Activated naive CD8-positive, alpha-beta T cell (primary cell): ENCODE results near the gene DNAH3.

Experiments used
- H3K27ac Mint-ChIP-seq: one replicate; pipeline ENCODE4 v1.8.0; 2021; ENCODE audit warnings: mixed read lengths
- H3K27me3 Mint-ChIP-seq: one replicate; pipeline ENCODE4 v1.8.0; 2021; ENCODE audit warnings: mixed read lengths
- H3K36me3 Mint-ChIP-seq: one replicate; pipeline ENCODE4 v1.8.0; 2021; ENCODE audit warnings: mixed read lengths
- H3K4me1 Mint-ChIP-seq: one replicate; pipeline ENCODE4 v1.8.0; 2021; ENCODE audit warnings: low read depth, mixed read lengths
- H3K4me3 Mint-ChIP-seq: one replicate; pipeline ENCODE4 v1.8.0; 2021; ENCODE audit warnings: mild to moderate bottlenecking, mixed read lengths
- H3K9me3 Mint-ChIP-seq: one replicate; pipeline ENCODE4 v1.8.0; 2021; ENCODE audit warnings: low read depth, mixed read lengths

The DNAH3 gene

DNA sequence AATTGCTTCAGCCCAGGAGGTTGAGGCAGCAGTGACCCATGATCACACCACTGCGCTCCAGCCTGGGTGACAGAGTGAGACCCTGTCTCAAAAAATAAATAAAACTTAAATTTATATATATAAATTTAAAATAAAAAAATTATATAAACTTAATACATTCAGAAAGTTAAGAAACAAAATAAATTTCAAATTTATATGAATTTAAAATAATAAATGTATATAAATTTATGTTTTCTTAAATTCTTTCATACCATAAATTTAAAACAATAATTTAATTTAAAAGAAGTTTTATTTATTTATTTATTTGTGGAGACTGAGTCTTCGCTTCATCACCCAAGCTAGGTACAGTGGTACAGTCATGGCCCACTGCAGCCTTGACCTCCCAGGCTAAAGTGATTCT, 229.8 kb downstream of the DNAH3 start:
- H3K4me1 Mint-ChIP-seq, result no peaks in the 10 kb centered on the region
- no peaks in the 10 kb centered on the region for H3K9me3 Mint-ChIP-seq
- H3K27ac Mint-ChIP-seq, result no peak overlapping the region
- no peaks in the 10 kb centered on the region for H3K27me3 Mint-ChIP-seq
- H3K4me3 Mint-ChIP-seq, result no peak overlapping the region
- peaks cover 12% of the 10 kb centered on the region for H3K36me3 Mint-ChIP-seq

DNA sequence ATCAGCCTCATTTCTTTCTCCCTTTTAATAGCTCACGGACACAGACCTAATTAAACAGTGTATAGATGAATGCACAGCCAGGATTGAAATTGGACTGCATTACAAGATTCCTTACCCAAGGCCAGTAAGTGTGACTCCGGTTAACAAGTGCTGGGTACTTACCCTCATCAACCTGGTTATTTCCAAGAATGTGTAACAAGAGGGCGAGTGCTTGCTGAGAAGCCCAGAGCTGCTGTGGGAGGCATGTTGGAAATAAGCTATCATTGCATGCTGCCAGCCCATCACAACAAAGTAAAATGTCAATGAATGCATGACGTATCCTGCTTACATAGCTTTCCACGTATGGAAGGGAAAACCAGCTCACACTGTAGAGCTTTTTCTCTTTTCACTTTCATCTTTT, 230.6 kb downstream of the DNAH3 start:
- Mint-ChIP-seq H3K27me3 (no peaks in the 10 kb centered on the region), H3K36me3 (peaks cover 10% of the 10 kb centered on the region), H3K4me3 (no peak overlapping the region), H3K9me3 (no peaks in the 10 kb centered on the region), H3K4me1 (no peaks in the 10 kb centered on the region), H3K27ac (no peak overlapping the region)

DNA sequence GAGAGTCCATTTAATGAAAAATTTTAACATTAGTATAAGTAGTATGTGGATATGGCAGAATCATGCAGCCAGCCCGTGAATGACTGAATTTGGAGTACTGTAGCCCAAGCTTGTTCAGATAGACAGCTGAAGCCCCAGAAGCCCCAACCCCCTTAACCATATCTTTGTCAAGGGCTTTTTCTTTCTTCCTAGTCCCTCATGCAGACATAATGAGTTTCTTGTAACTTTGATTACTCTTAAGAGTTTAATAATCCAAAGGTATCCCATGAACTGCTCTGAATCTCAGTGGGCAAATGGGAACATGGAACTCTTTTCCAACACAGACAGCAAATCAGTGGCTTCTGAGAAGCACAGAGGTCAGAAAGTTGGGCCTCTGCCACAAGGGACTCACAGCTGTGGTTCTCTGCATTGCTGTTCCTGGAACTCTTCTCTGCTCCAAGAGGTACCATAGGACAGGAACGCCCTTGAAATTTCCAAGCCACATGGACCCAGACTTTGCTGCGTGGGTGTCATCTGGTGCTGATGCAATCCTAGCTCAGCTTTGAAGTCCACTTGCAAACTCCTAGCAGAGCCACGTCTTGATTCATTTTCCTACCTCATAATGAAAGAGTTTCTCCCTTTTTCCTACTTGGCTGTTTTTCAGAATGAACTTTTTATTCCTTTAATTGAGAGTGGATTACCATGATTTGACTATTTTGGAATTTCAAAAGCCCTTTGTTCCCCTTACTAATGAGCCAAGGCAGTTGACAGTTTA, 232.0 kb downstream of the DNAH3 start:
- H3K36me3 Mint-ChIP-seq, result peaks cover 10% of the 10 kb centered on the region
- no peaks in the 10 kb centered on the region for H3K4me1 Mint-ChIP-seq
- H3K27me3 Mint-ChIP-seq, result no peaks in the 10 kb centered on the region
- H3K9me3 Mint-ChIP-seq, result no peaks in the 10 kb centered on the region
- no peak overlapping the region for H3K27ac Mint-ChIP-seq
- no peak overlapping the region for H3K4me3 Mint-ChIP-seq

DNA sequence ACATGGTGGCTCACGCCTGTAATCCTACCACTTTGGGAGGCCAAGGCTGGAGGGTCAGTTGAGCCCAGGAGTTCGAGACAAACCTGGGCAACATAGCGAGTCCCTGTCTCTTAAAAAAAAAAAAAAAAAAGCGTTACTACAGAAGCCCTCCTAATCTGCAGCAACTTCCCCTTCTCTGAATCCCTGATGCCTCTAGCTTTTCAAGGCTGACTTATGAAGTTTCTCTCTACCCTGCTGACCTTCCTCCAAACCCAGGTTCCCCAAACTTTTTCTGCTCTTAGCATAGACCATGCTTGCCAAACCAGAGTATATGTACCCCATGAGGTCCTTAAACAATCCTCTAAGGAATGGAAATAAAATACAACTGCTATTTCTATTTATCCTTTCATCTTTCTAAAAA, 233.7 kb downstream of the DNAH3 start:
- Mint-ChIP-seq H3K36me3 (peaks cover 7% of the 10 kb centered on the region), H3K27ac (no peak overlapping the region), H3K9me3 (no peaks in the 10 kb centered on the region), H3K27me3 (no peaks in the 10 kb centered on the region), H3K4me3 (no peak overlapping the region), H3K4me1 (no peaks in the 10 kb centered on the region)

DNA sequence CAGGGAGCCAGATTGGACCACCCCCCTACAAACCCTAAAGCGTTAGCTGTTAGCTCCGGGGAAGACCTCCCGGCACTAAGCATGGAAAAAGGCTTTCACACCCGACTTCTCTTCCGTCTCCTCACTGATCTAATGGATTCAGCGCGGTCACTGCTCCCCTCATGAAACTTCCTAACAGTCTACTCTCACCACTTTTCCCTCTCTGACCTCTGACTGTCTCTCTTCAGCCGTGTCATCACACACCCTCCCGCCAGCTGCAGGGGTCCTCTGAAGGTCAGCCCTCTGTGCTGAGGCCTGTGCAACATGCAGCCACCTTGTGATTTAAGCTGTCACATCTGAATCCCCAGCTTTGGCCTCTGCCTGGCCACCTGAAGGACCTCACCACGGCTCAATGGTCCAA, 234.4 kb downstream of the DNAH3 start:
- Mint-ChIP-seq H3K27me3 (no peaks in the 10 kb centered on the region), H3K4me3 (no peak overlapping the region), H3K4me1 (peaks cover 2% of the 10 kb centered on the region), H3K9me3 (no peaks in the 10 kb centered on the region), H3K27ac (no peak overlapping the region), H3K36me3 (peaks cover 7% of the 10 kb centered on the region)

DNA sequence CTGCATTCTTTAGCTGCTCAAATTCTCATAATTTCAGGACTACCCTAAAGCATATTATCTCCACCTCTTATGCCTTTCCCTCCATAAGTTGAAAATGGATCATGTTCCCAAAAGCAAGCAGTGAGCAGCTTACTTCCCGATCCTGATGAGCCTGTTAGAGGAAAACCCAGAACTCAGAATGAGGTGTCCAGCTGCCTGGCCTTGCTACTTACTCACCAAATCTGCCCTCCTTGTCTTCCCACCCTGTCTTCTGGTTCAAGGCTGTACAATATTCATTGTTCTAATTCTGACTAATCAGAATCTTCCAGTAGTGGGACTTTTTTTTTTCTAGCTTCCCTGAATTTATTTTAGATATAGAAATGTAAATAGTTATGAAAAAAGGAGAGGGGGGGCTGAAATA, 239.3 kb downstream of the DNAH3 start:
- H3K27me3 Mint-ChIP-seq, result no peaks in the 10 kb centered on the region
- H3K4me3 Mint-ChIP-seq, result peak overlapping the region; percentile 36

DNA sequence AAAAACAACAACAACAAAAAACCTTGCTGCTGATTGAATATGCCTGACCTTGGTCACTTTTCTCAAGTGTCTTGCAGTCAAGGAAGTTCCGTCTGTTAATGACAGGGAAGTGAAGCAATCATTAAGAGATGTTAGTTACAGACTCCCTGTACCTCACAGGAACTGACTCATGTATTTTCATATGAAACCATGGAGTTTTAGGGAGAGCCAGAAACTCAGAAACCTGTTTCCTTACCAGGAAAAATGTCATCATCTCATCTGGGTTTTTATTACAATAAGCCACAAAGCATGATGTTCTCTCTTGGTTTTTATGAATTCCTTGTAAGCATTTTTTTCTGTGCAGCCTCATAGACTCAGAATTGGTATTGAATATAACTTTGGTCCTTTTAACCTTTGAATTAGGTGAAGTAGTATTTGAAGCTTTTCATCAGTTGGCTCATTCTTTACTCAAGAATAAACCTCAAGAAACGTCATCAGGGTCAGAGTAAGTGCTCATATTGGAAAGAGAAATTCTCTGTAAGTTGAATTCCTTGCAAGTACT, 239.8 kb downstream of the DNAH3 start:
- Mint-ChIP-seq H3K9me3 (no peaks in the 10 kb centered on the region), H3K4me1 (peaks cover 19% of the 10 kb centered on the region), H3K4me3 (peak overlapping the region; percentile 36), H3K36me3 (no peaks in the 10 kb centered on the region), H3K27me3 (no peaks in the 10 kb centered on the region), H3K27ac (peak overlapping the region; percentile 75)

More for the DNA sequence above, 239.3 kb downstream of the DNAH3 start:
- Mint-ChIP-seq H3K9me3 (no peaks in the 10 kb centered on the region), H3K36me3 (peaks cover 2% of the 10 kb centered on the region), H3K4me1 (peaks cover 17% of the 10 kb centered on the region), H3K27ac (peak overlapping the region; percentile 75)

DNA sequence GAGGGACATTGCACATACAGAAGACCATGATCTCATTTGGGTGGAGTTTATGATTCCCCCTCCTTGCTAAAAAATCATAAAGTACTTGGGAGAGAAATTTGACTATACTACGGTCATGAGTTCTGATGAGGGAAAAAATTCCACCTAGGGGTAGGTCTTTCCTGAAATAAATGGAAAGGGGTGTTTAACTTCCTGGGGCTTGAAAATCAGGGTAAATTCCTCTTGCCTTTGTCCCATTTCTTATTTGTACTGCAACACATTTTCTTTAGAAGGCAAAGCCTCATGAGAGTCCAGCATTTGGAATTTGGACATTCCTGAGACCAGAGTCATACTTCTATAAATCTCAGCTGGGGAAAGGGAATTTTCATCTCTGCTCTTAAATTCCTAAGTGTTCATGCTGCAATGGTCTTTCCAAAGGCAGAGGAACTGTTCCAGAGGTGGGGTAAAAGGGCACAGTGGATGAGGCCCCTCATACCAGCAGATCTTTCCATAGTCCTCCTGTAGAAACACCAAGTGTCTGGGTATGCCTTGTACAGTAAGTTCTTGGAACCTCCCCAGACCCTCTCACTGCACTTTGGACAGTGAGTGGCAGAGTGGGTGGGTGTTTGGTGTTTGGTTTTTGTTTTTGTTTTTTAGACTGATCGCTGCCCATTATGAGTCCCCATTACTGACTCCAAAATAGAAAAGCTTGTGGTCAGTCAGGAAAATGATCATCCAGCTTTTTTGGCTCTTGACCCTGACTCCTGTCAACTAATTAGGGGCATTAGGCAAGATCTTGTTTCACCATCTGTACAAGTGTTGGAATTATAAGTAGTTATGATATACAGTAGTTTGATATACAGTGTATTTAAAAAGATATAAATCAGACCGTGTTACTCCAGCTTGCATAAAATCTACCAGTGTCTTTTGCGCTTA, 244.0 kb downstream of the DNAH3 start:
- H3K4me3 Mint-ChIP-seq, result no peak overlapping the region
- peaks cover 51% of the 10 kb centered on the region for H3K4me1 Mint-ChIP-seq
- peaks cover 7% of the 10 kb centered on the region for H3K36me3 Mint-ChIP-seq
- H3K27ac Mint-ChIP-seq, result peak overlapping the region; percentile 58
- no peaks in the 10 kb centered on the region for H3K9me3 Mint-ChIP-seq
- H3K27me3 Mint-ChIP-seq, result no peaks in the 10 kb centered on the region

DNA sequence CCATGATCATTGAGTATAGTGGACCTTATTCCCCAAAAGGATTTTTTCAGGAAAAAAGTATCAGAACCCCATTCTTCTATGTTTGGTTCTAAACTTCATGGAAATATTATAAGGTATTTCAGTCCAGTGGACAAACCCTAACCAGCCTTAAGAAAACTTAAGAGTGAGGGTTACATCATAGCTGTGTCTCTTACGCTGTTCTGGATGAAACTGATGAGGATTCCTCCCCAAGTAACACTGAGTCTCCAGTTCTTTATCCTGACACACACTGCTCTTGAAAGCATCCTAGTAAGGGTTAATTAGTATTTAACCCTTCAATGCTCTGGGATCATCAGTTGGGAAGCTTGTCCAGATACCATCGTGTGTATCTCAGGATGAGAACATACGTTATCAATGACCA, 245.1 kb downstream of the DNAH3 start:
- Mint-ChIP-seq H3K9me3 (no peaks in the 10 kb centered on the region), H3K36me3 (peaks cover 7% of the 10 kb centered on the region), H3K4me3 (no peak overlapping the region), H3K27me3 (no peaks in the 10 kb centered on the region), H3K4me1 (peaks cover 48% of the 10 kb centered on the region), H3K27ac (no peak overlapping the region)

DNA sequence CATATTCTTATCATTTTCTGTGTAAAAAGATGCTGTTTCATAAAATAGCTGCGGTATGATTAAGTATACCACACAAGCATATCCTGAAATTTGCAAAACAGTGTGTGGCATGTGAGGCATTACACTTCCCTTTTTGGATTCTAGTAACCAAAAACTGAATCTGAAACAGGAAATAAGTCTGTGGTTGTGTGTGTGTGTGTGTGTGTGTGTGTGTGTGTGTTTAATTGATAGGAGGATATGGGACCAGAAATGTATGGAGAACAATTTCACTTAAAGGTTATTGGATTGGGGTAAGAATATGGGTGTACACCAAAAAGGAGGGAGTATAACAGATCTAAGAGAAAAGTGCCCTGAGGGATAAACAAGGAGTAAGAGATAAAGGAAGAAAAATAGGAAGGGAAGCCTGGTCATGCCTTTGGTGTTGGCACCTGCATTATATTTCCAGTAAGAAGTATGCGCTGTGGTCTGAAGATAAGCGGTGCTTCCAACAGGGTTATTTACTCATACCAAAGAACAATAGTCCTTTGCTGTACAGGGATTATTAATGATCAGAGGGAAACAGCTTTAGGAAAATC, 246.1 kb downstream of the DNAH3 start:
- Mint-ChIP-seq H3K36me3 (peaks cover 7% of the 10 kb centered on the region), H3K4me3 (peak overlapping the region; percentile 38), H3K4me1 (peaks cover 43% of the 10 kb centered on the region), H3K27me3 (no peaks in the 10 kb centered on the region), H3K27ac (peak overlapping the region; percentile 62), H3K9me3 (no peaks in the 10 kb centered on the region)

DNA sequence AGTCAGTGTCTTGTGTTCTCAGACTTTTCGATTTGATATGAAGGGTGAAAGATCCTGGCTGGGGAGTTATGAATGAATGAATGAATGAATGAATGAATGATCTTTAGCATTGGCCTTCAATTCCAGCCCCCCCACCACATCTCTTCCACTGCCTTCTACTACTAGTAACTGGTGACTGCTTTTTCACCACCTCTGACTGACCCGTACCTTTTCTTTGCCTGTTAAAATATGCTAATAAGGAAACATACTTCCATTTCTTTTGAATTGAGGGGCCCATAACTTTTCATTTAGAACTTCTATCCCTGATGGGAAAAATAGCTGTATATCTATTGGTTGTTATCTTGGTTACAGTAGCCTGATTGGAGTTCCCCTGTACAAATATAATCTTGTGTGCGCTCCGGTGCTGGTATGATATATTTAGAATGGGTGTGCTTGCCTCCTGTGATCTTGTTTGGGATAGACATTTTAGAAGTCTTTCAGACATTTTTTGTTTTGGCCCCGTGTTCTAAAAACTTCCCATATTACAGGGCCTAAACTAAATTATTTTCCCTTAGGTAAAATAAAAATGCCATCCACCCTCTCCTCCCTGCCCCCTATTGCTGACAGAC, 246.6 kb downstream of the DNAH3 start:
- Mint-ChIP-seq H3K9me3 (no peaks in the 10 kb centered on the region), H3K27ac (peak overlapping the region; percentile 62), H3K27me3 (no peaks in the 10 kb centered on the region), H3K4me1 (peaks cover 49% of the 10 kb centered on the region), H3K4me3 (peak overlapping the region; percentile 38), H3K36me3 (peaks cover 7% of the 10 kb centered on the region)

DNA sequence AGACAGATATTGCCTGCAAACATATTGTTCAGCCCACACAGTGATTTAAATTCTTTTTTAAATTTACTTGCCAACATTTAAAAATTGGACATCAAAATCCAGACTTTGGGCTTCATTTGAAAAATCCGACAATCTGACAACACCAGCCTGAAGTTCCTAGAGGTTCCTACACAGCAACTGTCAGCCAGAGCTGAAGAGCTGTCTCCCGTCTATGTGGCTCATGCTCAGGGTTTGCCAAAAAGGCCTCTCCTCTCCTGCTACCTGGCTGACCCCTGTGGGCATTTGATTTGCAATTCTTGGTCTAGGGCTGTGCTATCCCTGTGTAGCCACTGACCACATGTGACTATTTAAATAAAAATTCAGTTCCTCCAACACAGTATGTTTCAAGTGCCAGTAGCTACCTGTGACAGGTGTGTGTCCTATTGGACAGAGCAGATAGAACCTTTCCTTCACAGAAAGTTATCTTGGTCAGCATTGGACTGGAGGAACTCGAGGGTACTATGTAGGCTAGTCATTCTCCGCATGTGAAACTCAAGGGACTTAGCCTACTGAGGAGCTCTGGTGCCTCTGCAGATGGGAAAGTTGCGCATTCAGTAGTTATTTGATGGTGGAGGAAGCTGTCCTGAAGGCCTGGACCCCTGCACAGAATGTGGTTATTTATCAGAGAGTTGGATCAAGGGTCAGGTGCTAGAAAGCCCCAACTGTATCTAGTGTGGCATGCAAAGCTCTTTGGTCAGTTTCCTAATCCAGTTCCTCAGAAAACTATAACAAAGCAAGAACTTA, 247.3 kb downstream of the DNAH3 start:
- Mint-ChIP-seq H3K27ac (peak overlapping the region; percentile 62), H3K4me3 (peak overlapping the region; percentile 55), H3K9me3 (no peaks in the 10 kb centered on the region), H3K27me3 (no peaks in the 10 kb centered on the region), H3K36me3 (peaks cover 7% of the 10 kb centered on the region), H3K4me1 (peaks cover 54% of the 10 kb centered on the region)

DNA sequence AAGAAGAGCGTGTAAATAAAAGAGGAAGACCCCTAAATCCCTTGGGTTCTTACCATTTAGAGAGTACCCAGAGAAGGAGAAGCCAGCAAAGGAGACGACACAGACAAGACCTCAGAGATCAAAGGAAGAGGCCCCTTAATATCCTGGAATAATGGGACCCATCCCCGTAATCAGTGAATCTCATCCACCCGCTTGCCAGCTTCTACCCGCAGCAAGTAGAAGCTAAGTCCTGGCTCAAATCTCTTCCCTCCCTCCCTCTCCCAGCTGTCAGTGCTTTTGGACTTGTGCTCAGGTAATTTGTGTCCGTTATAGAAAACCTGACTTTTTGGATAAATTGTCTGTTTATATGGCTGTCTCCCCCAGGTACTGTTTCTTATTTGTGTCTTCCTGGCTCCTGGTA, 248.2 kb downstream of the DNAH3 start:
- Mint-ChIP-seq H3K9me3 (no peaks in the 10 kb centered on the region), H3K36me3 (peaks cover 7% of the 10 kb centered on the region), H3K4me3 (peak overlapping the region; percentile 94), H3K27me3 (no peaks in the 10 kb centered on the region), H3K27ac (peak overlapping the region; percentile 73), H3K4me1 (peaks cover 62% of the 10 kb centered on the region)
